GM19328 (cell line): ENCODE results near the gene COX6B2.
A peak's percentile ranks its signal among the peaks of the same experiment; 100 is the strongest.
"Not testable (repeated sequence)": the region's sequence is repeated elsewhere in the genome, so short reads cannot be mapped to it uniquely, and the experiment has no call there.

ENCODE experiments used
- ATAC-seq: cut with Tn5 transposase; IDR thresholded peaks from one replicate; pipeline ENCODE4 v1.9.1; 2021; ENCODE audit warnings: mild to moderate bottlenecking, moderate library complexity; ENCODE audit not compliant: unreplicated experiment

COX6B2 gene

GRCh38 chr19:55354698-55355212 is at the start of gene COX6B2:
COX6B2 (minus strand) TSS chr19:55354719; CDS start chr19:55354521, 198 bp downstream.
- no peak for ATAC-seq

- ATAC-seq = no peak
Measured at GRCh38 chr19:55402509-55402908, 48.0 kb upstream of the COX6B2 start.

GRCh38 chr19:55401390-55401789 is 46.9 kb upstream of the COX6B2 start:
- ATAC-seq = not testable (repeated sequence)

GRCh38 chr19:55400281-55401087 is 46.0 kb upstream of the COX6B2 start:
- ATAC-seq = no peak

- no peak for ATAC-seq
Measured at GRCh38 chr19:55398200-55398925, 43.8 kb upstream of the COX6B2 start.

- no peak for ATAC-seq
Measured at GRCh38 chr19:55392820-55393761, 38.6 kb upstream of the COX6B2 start.

- ATAC-seq = no peak
Measured at GRCh38 chr19:55391702-55392615, 37.4 kb upstream of the COX6B2 start.

GRCh38 chr19:55391191-55391670 is 36.7 kb upstream of the COX6B2 start:
- ATAC-seq = no peak

GRCh38 chr19:55390461-55390880 is 36.0 kb upstream of the COX6B2 start:
- no peak for ATAC-seq

GRCh38 chr19:55389386-55390317 is 35.1 kb upstream of the COX6B2 start:
- ATAC-seq = no peak

- no peak for ATAC-seq
Measured at GRCh38 chr19:55387736-55388497, 33.4 kb upstream of the COX6B2 start.

GRCh38 chr19:55386493-55386971 is 32.0 kb upstream of the COX6B2 start:
- no peak for ATAC-seq

GRCh38 chr19:55385724-55386492 is 31.4 kb upstream of the COX6B2 start, which contains the start of gene RPL28:
RPL28 (plus strand) TSS chr19:55385932; CDS start chr19:55386358, 426 bp downstream.
- peak; percentile 67 for ATAC-seq

GRCh38 chr19:55384920-55385723 is 30.6 kb upstream of the COX6B2 start:
- peak; percentile 44 for ATAC-seq

- ATAC-seq = no peak
Measured at GRCh38 chr19:55384131-55384919, 29.8 kb upstream of the COX6B2 start, which contains the start of gene TMEM238. TMEM238 (minus strand) TSS chr19:55384292; CDS start chr19:55384259, 33 bp downstream.
